ENCODE results near the gene SNX3.
A peak's percentile ranks its signal among the peaks of the same experiment; 100 is the strongest.
"Not testable (repeated sequence)": the region's sequence is repeated elsewhere in the genome, so short reads cannot be mapped to it uniquely, and the experiment has no call there.

The SNX3 gene

DNA sequence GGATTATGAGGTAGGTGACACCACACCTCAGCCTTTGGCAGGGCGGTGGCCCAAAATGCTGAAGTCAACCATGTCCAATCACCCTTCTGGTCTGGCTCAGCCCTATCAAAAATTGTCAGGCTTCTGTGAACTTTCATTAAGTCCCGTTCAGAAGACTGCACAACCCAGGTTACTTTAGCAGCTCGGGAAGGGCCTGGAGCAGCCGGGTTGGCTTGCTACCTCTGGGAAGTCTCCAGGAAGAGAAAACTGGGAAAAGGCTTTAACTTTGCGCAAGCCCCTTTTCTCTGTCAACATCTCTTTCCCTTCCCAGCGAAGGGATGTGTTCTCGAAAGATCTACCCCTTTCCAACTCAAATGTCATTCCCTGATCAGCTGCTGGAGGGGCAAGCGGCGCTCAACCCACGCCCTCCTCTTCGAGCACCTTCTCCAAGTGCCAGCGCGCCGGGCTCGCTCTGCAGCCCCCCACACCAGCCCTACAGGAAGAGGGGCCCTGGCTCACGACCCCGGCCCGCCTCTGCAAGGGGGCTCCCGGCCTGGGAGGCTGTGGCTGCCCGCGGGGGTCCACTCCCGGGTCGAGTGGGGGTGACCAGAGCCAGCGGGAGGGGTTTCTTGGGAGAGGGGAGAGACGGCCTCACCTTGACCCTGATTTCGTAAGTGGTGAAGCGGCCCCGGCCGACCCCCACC, 573 bp downstream of the SNX3 start:
- H3K4me3 ChIP-seq (ENCODE audit: low read depth, low read length) = peak overlapping the region; percentile 89

DNA sequence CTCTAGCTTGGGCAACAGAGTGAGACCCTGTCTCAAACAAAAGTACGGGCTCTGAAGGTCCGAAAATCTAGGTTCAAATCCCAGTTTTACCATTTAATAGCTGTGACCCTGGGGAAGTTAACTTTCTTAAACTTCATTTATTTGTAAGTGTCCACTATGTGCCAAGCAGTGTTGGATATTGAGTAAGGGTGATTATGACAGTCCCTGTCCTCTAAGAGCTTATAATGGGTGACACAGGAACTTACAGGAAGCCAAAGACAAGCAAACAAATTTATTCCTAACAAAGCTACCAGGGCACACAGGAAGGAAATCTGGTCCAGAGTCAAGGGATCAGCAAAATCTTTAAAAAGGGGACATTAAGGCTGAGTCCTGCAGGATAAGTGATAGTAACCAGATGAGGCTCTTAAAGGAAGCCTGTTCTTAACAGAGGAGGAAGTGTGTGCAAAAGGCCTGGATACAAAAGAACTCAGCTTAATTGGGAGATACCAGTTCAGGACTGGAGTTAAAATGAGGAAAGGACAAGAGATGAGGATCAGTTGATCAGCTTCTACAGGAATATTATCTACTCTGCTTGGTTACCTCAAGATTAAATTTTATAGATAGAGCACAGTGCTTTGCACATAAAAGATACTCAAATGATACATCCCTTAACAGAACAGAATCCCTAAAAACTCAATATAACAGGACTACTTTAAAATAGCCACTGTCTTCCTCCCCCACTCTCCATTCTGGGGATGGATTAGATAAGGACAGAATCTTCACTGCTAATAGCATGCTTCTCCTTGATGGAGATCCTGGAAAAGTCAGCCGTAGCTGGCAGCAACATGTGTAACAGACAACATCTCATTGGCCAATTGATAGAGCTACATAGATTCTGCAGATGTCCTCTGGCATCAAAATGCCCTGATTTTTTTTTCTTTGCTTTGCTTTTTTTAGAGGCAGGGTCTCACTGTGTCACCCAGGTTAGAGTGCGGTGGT, 6.1 kb downstream of the SNX3 start:
- Histone ChIP-seq H3K27ac (ENCODE audit: low read depth, low read length) (no peak overlapping the region), H3K4me3 (ENCODE audit: low read depth, low read length) (no peak overlapping the region), H3K36me3 (ENCODE audit: control insufficient read depth, insufficient read depth, low read length) (0 out of 2 replicates have a peak, but pooled peaks cover 4% of the 10 kb centered on the region), H3K9ac (ENCODE audit: low read depth, low read length) (no peak overlapping the region), H3K27me3 (ENCODE audit: control insufficient read depth, insufficient read depth, low read length) (no peaks in the 10 kb centered on the region), H3K9me3 (ENCODE audit: control insufficient read depth, insufficient read depth, low read length) (no peaks in the 10 kb centered on the region), H3K4me1 (ENCODE audit: control insufficient read depth, insufficient read depth, low read length) (peaks cover 2% of the 10 kb centered on the region; the same call in 1 of the 2 replicates)

More for the DNA sequence above, 573 bp downstream of the SNX3 start:
- Histone ChIP-seq H3K36me3 (ENCODE audit: control insufficient read depth, insufficient read depth, low read length) (0 out of 2 replicates have a peak, but pooled peaks cover 4% of the 10 kb centered on the region), H3K9me3 (ENCODE audit: control insufficient read depth, insufficient read depth, low read length) (no peaks in the 10 kb centered on the region), H3K27me3 (ENCODE audit: control insufficient read depth, insufficient read depth, low read length) (no peaks in the 10 kb centered on the region), H3K4me1 (ENCODE audit: control insufficient read depth, insufficient read depth, low read length) (peaks cover 8% of the 10 kb centered on the region; the same call in 1 of the 2 replicates), H3K9ac (ENCODE audit: low read depth, low read length) (peak overlapping the region; percentile 61; the same call in 1 of the 2 replicates), H3K27ac (ENCODE audit: low read depth, low read length) (peak overlapping the region; percentile 94)

DNA sequence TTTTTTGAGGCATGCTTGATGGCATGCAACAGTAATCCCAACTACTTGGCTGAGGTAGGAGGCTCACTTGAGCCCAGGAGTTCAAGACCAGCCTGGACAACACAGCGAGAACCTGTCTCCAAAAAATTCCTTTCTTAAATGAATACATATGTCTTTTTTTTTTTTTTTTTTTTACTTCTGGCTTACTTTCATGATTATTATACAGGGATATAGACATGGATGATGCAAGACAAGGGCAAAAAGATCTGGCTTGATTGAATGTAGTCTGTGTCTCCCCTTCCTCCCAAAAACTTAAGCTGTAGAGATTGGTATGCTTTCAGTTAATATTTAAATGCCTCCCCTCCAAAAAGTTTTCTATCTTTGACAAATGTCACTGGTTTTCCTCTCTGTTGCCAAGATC, 7.6 kb downstream of the SNX3 start:
- H3K9ac ChIP-seq (ENCODE audit: low read depth, low read length) = no peak overlapping the region
- no peaks in the 10 kb centered on the region for H3K9me3 ChIP-seq (ENCODE audit: control insufficient read depth, insufficient read depth, low read length)
- 0 out of 2 replicates have a peak, but pooled peaks cover 4% of the 10 kb centered on the region for H3K36me3 ChIP-seq (ENCODE audit: control insufficient read depth, insufficient read depth, low read length)
- no peak overlapping the region for H3K4me3 ChIP-seq (ENCODE audit: low read depth, low read length)
- no peaks in the 10 kb centered on the region for H3K4me1 ChIP-seq (ENCODE audit: control insufficient read depth, insufficient read depth, low read length)
- no peaks in the 10 kb centered on the region for H3K27me3 ChIP-seq (ENCODE audit: control insufficient read depth, insufficient read depth, low read length)
- no peak overlapping the region for H3K27ac ChIP-seq (ENCODE audit: low read depth, low read length)

DNA sequence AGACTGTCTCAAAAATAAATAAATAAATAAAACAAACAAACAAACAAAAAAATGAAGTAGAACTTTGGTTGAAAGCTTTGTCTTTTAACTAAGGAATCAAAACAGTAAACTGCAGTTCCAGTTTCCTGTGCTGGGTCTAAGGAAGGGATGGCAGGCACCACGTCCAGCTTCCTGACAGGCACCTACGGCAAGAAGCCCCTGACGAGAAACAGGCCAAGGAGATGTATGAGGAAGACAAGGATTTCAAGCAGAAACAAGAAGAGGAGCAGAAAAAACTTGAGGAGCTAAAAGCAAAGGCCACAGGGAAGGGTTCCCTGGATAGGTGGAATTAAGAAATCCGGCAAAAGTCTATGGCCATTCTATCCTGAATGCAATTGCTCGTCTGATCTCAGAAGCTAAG, 8.8 kb downstream of the SNX3 start:
- H3K9ac ChIP-seq (ENCODE audit: low read depth, low read length) = no peak overlapping the region
- no peaks in the 10 kb centered on the region for H3K9me3 ChIP-seq (ENCODE audit: control insufficient read depth, insufficient read depth, low read length)
- 0 out of 2 replicates have a peak, but pooled peaks cover 4% of the 10 kb centered on the region for H3K36me3 ChIP-seq (ENCODE audit: control insufficient read depth, insufficient read depth, low read length)
- H3K27me3 ChIP-seq (ENCODE audit: control insufficient read depth, insufficient read depth, low read length) = no peaks in the 10 kb centered on the region
- no peaks in the 10 kb centered on the region for H3K4me1 ChIP-seq (ENCODE audit: control insufficient read depth, insufficient read depth, low read length)
- H3K4me3 ChIP-seq (ENCODE audit: low read depth, low read length) = no peak overlapping the region
- no peak overlapping the region for H3K27ac ChIP-seq (ENCODE audit: low read depth, low read length)

DNA sequence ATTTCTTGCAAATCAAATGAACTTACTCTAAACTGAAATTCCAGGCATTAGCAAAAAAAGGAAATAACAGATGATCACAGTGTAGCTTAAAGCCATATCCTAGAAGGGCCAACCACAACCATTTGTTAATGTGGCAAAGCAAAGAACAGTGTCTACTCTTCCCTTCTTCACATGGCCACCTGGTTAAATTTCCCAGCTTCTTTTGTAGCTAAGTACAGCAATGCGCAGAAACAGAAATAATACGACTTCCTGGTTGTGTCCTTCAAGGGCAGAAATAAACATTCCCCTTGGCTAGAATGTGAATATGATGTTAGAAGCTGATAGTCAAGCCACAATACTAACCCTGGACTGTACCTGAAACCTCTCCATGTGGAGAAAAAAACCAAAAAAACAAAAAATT, 9.6 kb downstream of the SNX3 start:
- Histone ChIP-seq H3K27me3 (ENCODE audit: control insufficient read depth, insufficient read depth, low read length) (no peaks in the 10 kb centered on the region), H3K9me3 (ENCODE audit: control insufficient read depth, insufficient read depth, low read length) (no peaks in the 10 kb centered on the region), H3K27ac (ENCODE audit: low read depth, low read length) (no peak overlapping the region), H3K4me3 (ENCODE audit: low read depth, low read length) (no peak overlapping the region), H3K4me1 (ENCODE audit: control insufficient read depth, insufficient read depth, low read length) (no peaks in the 10 kb centered on the region), H3K9ac (ENCODE audit: low read depth, low read length) (no peak overlapping the region), H3K36me3 (ENCODE audit: control insufficient read depth, insufficient read depth, low read length) (0 out of 2 replicates have a peak, but pooled peaks cover 3% of the 10 kb centered on the region)

DNA sequence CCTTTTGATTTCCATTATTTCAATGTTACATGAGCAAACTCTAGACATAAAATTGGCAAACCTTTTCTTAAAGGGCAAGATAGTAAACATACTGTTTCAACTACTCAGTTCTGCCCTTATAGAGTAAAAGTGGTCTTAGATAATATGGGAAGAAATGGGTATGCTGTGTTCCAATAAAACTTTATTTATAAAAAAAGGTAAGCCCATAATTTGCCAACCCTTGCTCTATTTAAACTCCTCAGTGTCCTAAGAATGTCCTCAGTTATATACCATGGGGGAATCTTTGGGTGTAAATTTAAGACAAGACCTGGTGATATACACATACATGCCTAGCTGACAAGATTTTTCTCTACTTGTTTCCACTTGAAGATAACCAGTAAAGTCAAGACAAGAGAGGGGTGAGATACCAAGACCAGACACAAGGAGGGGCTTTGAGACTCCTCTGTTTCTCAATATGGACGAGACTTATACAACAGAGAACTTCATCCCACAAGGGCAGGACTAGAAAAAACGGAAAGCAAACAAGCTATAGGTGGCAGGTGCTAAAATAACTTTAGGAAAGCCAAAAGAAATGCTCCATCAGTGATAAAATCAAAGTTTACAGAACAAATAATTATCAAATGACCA, 10.5 kb downstream of the SNX3 start:
- Histone ChIP-seq H3K4me3 (ENCODE audit: low read depth, low read length) (no peak overlapping the region), H3K27ac (ENCODE audit: low read depth, low read length) (no peak overlapping the region), H3K27me3 (ENCODE audit: control insufficient read depth, insufficient read depth, low read length) (no peaks in the 10 kb centered on the region), H3K4me1 (ENCODE audit: control insufficient read depth, insufficient read depth, low read length) (no peaks in the 10 kb centered on the region), H3K9ac (ENCODE audit: low read depth, low read length) (no peak overlapping the region), H3K9me3 (ENCODE audit: control insufficient read depth, insufficient read depth, low read length) (no peaks in the 10 kb centered on the region), H3K36me3 (ENCODE audit: control insufficient read depth, insufficient read depth, low read length) (no peaks in the 10 kb centered on the region)

DNA sequence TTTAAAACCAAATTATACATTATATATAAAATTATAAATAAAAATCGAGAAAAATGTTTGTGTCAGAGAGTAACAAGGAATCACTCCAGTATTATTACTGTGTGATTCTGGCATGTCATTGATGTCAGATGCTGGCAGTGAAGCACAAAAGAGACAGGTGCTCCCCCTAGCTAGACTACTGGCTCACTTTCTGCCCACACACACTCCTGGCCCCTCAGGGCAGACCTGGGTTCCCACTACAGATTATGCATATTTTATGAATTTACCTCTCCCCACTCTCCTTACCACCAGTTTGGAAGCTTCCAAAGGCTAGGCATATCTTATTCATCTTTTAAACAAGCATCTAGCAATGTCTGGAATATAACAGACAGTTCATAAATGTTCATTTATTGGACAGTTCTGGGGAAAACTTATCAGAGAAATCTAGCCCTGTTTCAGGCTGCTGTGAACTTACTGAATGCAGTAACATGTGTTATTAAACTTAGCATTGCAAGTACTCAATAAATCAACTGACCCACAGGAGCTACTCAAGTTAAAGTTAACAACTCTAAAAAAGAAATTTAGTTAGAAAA, 12.8 kb downstream of the SNX3 start:
- Histone ChIP-seq H3K4me3 (ENCODE audit: low read depth, low read length) (no peak overlapping the region), H3K27ac (ENCODE audit: low read depth, low read length) (no peak overlapping the region), H3K9ac (ENCODE audit: low read depth, low read length) (no peak overlapping the region), H3K36me3 (ENCODE audit: control insufficient read depth, insufficient read depth, low read length) (no peaks in the 10 kb centered on the region), H3K9me3 (ENCODE audit: control insufficient read depth, insufficient read depth, low read length) (no peaks in the 10 kb centered on the region), H3K27me3 (ENCODE audit: control insufficient read depth, insufficient read depth, low read length) (no peaks in the 10 kb centered on the region), H3K4me1 (ENCODE audit: control insufficient read depth, insufficient read depth, low read length) (no peaks in the 10 kb centered on the region)

DNA sequence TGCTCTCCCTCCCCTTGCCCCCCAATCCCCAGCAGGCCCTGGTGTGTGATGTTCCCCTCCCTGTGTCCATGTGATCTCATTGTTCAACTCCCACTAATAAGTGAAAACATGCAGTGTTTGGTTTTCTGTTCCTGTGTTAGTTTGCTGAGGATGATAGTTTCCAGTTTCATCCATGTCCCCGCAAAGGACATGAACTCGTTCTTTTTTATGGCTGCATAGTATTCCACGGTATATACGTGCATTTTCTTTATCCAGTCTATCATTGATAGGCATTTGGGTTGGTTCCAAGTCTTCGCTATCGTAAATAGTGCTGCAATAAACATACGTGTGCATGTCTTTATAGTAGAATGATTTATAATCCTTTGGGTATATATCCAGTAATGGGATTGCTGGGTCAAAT, 15.7 kb downstream of the SNX3 start:
- H3K9me3 ChIP-seq (ENCODE audit: control insufficient read depth, insufficient read depth, low read length); H3K4me1 ChIP-seq (ENCODE audit: control insufficient read depth, insufficient read depth, low read length); H3K36me3 ChIP-seq (ENCODE audit: control insufficient read depth, insufficient read depth, low read length); H3K4me3 ChIP-seq (ENCODE audit: low read depth, low read length); H3K27me3 ChIP-seq (ENCODE audit: control insufficient read depth, insufficient read depth, low read length); H3K9ac ChIP-seq (ENCODE audit: low read depth, low read length); H3K27ac ChIP-seq (ENCODE audit: low read depth, low read length): not testable (repeated sequence)

DNA sequence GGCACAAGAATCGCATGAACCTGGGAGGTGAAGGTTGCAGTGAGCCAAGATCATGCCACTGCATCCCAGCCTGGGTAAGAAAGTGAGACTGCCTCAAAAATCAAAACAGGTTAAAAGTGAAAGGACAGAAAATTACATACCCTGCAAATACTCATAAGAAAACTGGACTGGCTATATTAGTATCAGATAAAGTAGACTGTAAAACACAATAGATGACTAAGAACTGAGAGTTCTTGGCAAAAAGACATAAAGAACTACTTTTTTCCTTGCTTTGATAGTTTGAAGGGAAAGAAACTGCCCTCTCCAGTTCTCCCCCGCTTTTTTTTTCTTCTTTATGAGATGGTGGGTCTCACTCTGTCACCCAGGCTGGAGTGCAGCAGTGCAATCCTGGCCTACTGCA, 17.0 kb downstream of the SNX3 start:
- Histone ChIP-seq H3K9ac (ENCODE audit: low read depth, low read length) (no peak overlapping the region), H3K9me3 (ENCODE audit: control insufficient read depth, insufficient read depth, low read length) (peaks cover 4% of the 10 kb centered on the region; the same call in 1 of the 2 replicates), H3K4me1 (ENCODE audit: control insufficient read depth, insufficient read depth, low read length) (no peaks in the 10 kb centered on the region), H3K36me3 (ENCODE audit: control insufficient read depth, insufficient read depth, low read length) (no peaks in the 10 kb centered on the region), H3K27ac (ENCODE audit: low read depth, low read length) (no peak overlapping the region), H3K27me3 (ENCODE audit: control insufficient read depth, insufficient read depth, low read length) (no peaks in the 10 kb centered on the region), H3K4me3 (ENCODE audit: low read depth, low read length) (no peak overlapping the region)

DNA sequence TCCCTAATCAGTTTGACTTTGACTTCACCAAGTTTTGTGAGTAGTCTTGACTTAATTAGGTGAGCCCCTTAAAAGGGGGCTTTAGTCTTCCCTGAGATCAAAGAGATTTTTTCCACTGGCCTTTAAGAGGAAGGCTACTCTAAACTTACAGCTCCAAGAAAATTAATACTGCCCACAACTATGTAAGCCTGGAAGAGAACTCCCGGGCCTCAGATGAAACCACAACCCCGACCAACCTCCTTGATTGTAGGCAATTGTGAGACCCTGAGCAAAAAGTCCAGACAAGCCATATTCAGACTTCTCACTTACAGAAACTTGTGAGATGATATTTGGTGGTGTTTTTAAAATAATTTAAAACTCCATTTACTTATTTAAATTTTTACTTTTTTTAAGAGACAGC, 18.1 kb downstream of the SNX3 start:
- Histone ChIP-seq H3K4me3 (ENCODE audit: low read depth, low read length) (no peak overlapping the region), H3K36me3 (ENCODE audit: control insufficient read depth, insufficient read depth, low read length) (no peaks in the 10 kb centered on the region), H3K9me3 (ENCODE audit: control insufficient read depth, insufficient read depth, low read length) (peaks cover 4% of the 10 kb centered on the region; the same call in 1 of the 2 replicates), H3K27ac (ENCODE audit: low read depth, low read length) (no peak overlapping the region), H3K9ac (ENCODE audit: low read depth, low read length) (no peak overlapping the region), H3K4me1 (ENCODE audit: control insufficient read depth, insufficient read depth, low read length) (no peaks in the 10 kb centered on the region), H3K27me3 (ENCODE audit: control insufficient read depth, insufficient read depth, low read length) (no peaks in the 10 kb centered on the region)

Data from HUES48 (cell line).